ENCODE results near the gene ZNF714.

The ZNF714 gene

DNA sequence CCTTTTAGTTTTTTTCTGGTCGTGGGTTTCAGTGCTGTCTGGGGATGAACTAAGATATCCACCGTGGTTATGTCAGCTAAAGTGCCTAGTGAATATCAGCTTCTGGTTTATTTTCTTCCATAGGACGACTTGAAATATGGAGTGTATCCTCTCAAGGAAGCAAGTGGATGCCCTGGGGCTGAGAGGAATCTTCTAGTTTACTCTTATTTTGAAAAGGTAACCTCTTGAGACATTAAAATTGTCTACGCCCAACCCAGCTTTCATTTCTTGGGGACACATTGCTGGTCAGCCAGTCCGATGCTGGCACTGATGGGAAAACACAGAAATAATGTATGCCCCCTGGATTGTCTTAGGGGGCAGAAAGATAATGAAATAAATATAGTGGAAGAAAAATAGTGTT is 61.4 kb downstream of the ZNF714 start:
- TF ChIP-seq, protein P1, sequence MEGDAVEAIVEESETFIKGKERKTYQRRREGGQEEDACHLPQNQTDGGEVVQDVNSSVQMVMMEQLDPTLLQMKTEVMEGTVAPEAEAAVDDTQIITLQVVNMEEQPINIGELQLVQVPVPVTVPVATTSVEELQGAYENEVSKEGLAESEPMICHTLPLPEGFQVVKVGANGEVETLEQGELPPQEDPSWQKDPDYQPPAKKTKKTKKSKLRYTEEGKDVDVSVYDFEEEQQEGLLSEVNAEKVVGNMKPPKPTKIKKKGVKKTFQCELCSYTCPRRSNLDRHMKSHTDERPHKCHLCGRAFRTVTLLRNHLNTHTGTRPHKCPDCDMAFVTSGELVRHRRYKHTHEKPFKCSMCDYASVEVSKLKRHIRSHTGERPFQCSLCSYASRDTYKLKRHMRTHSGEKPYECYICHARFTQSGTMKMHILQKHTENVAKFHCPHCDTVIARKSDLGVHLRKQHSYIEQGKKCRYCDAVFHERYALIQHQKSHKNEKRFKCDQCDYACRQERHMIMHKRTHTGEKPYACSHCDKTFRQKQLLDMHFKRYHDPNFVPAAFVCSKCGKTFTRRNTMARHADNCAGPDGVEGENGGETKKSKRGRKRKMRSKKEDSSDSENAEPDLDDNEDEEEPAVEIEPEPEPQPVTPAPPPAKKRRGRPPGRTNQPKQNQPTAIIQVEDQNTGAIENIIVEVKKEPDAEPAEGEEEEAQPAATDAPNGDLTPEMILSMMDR (IDR thresholded peaks at IDR 0.05; ENCODE audit: insufficient read depth, missing control alignments): no peak
- DNase-seq (ENCODE audit: insufficient read length, low spot score): no peak
- no peak for FAIRE-seq

DNA sequence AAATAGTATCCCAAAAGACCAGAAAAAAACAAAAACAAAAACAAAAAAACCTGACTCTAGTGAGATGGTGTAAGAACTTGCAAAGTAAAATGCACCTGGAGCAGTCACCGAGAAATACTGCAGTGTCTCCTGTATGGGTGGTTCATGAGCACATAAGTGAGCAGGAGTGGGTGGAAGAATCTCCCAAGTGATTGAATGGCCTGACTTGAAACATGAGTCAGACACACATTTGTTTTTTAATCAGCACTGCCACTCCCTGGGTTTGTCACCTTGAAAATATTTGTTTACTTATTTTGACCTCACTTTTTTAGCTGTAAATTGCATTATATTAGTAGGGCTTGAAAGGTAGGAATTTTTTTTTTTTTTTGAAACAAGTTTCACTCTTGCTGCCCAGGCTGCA is 61.9 kb downstream of the ZNF714 start:
- FAIRE-seq (no peak), DNase-seq (ENCODE audit: insufficient read length, low spot score) (no peak)
- TF ChIP-seq, protein P1 (IDR thresholded peaks at IDR 0.05; ENCODE audit: insufficient read depth, missing control alignments): no peak

DNA sequence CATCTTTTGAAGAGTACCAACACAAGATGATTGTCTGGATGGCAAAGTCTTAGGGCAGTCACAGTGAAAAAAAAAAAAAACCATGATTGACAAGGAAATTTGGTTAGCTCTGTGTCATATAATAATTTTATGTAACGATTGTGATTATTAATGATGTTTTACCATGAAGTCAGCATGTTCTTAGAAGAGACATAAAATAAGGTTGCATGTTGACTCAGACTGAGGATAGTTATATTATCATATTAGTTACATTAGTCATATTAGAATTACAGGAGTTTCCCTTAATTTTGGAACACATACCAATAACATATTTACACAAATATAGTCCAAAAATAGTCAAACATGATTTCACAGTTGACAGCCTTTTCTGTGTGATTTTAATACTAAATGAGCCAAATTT is 65.5 kb downstream of the ZNF714 start:
- FAIRE-seq (no peak), DNase-seq (ENCODE audit: insufficient read length, low spot score) (no peak)
- TF ChIP-seq, protein P1 (IDR thresholded peaks at IDR 0.05; ENCODE audit: insufficient read depth, missing control alignments): no peak

DNA sequence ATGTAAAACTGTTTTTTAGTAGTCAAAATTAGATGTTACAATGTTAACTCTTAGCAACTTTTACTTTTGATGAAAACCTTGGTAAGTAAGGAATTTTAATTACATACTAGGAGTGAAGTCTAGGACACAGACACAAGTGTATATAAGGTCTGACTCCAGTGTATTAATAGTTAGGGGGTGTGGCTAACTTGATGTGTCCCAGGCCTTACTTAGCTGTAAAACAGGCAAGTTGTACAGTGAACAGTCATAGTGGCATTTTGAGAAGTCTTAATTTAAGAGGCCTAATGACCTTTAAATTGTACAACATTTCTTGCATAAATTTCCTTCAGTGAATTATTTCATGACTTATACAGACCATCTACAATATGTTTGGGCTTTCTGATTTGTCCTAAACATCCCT is 66.7 kb downstream of the ZNF714 start:
- FAIRE-seq: no peak
- TF ChIP-seq, protein P1 (IDR thresholded peaks at IDR 0.05; ENCODE audit: insufficient read depth, missing control alignments): no peak

DNA sequence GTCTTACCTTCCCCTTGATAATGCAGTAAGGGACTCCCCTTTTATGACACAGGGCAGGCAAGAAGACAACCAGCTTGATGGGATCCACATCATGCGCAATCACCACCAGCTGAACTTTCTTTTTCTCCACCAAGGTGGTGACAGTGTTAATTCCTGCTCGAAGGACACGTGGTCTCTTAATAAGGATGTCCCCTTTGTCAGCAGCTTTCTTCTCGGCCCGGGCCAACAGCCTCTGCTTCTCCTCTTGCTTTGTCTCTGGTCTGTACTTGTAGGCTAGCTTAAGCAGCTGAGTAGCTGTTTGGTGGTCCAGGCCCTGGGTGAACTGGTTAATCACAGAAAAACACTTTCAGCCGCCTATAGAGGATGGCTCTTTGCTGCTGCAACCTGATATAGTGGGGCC is 67.9 kb downstream of the ZNF714 start:
- DNase-seq (ENCODE audit: insufficient read length, low spot score): no peak
- no peak for FAIRE-seq
- TF ChIP-seq, protein P1 (IDR thresholded peaks at IDR 0.05; ENCODE audit: insufficient read depth, missing control alignments): no peak

More for the DNA sequence above, 66.7 kb downstream of the ZNF714 start:
- no peak for DNase-seq (ENCODE audit: insufficient read length, low spot score)

DNA sequence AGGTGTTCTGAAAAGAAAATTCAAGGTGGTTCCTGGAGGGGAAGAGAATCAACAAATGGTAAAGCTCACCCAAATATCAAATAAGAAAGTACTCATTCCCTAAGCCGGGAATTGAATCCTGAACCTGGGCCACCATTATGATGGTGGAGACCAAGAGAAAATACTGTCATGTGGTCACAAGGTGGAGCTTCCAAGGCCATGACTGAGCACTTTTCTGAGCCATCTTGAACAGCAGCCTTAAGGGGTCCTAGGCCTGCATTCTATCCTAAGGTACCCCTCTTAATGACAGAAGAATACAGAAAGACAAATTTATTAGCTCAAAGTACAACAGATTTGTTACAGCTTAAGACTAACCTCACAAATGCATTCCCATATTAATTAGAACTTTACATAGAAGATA is 69.5 kb downstream of the ZNF714 start:
- TF ChIP-seq, protein P1 (IDR thresholded peaks at IDR 0.05; ENCODE audit: insufficient read depth, missing control alignments): no peak
- DNase-seq (ENCODE audit: insufficient read length, low spot score) (no peak), FAIRE-seq (no peak)

DNA sequence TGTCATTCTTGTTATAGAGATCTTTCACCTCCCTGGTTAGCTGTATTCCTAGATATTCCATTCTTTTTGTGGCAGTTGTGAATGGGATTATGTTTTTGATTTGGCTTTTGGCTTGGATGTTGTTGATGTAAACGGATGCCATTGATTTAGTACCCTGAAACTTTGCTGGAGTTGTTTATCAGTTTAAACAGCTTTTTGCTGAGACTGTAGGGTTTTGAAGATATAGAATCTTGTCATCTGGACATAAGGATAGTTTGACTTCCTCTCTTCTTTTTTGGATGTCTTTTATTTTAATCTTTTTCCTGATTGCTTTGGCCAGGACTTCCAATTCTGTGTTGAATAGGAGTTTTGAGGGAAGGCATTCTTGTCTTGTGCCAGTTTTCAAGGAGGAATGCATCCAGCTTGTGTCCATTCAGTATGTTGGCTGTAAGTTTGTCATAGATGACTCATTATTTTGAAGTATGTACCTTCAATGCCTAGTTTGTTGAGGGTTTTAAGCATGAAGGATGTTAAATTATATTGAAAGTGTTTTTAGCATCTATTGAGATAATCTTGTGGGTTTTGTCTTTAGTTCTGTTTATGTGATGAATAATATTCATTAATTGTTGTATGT is 76.6 kb downstream of the ZNF714 start:
- DNase-seq (ENCODE audit: insufficient read length, low spot score) (no peak), FAIRE-seq (no peak)
- TF ChIP-seq, protein P1 (IDR thresholded peaks at IDR 0.05; ENCODE audit: insufficient read depth, missing control alignments): no peak

All from D721Med (cell line).